ENCODE measurements around the gene OR6K3.

OR6K3 gene

DNA sequence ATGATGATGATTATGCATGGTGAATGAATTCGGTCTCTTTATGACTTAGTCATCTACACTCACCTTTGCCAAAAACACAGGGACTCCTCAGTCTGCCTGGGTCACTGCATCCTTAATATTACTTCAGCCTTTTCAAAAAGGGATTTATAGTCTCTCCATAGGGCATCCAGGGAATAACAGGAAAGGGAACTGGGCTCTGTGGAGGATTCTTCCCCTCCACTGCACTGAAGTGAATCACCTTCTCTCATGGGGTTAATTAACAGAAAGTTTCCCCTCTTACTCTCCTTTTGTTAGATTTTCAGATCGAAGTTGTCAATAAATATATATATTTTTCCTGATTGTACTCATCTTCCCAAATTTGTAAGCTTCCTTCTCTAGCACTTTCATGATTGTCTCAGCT lies at the start of gene OR6K3:
Gene OR6K3 (minus strand): TSS at position 101 of the 400 bp plus-strand sequence. CDS start 2,605 bp downstream, outside the sequence.
- no peak for TF ChIP-seq CTCF (IDR thresholded peaks at IDR 0.05)

DNA sequence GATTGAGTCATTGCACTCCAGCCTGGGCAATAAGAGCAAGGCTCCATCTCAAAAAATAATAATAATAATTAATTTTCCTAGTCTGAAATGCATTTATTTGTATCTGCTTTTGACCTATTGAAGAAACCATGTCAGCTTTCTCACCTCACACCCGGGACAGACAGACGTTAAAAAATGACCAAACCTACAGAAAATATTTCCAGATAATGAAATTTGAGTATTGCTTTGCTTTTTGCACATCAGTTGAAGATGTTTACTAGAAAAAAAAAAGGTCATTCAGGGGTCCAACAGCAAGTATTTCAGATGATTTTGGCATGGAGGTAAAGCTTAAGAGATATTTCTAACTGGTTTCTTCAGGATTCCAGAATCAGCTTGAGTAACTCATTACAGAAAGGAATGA lies 33.9 kb upstream of the OR6K3 start, which contains the start of gene OR6K6:
Gene OR6K6 (plus strand): TSS at position 301 of the 400 bp plus-strand sequence. CDS start 168 bp downstream, outside the sequence.
- no peak for TF ChIP-seq CTCF (IDR thresholded peaks at IDR 0.05)

DNA sequence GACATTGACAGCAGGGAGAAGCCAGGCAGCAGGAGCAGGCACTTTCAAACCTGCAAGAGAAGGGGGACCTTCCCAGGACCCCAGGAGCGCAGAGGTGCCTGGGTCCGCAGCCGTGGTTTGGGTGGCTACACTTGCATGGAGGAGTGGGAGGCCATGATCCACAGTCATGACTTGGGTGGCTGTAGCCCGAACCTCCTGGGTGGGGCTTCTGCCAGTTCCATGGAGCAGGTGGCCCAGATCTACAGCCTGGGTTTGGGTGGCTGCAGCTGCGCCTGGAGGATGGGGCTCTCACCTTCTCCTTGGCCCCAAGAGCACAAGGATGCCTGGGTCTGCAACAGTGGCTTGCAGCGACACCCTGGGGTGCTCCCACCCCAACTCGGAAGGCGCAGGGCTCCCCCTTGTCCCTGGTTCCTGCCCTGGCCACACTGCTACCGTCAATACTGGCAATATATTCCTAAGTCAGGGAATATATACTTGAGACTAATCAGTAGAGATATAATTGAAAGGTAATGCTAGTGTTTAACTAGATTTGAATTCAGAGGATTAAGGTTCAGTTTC lies 31.7 kb upstream of the OR6K3 start:
- TF ChIP-seq CTCF (IDR thresholded peaks at IDR 0.05): no peak

DNA sequence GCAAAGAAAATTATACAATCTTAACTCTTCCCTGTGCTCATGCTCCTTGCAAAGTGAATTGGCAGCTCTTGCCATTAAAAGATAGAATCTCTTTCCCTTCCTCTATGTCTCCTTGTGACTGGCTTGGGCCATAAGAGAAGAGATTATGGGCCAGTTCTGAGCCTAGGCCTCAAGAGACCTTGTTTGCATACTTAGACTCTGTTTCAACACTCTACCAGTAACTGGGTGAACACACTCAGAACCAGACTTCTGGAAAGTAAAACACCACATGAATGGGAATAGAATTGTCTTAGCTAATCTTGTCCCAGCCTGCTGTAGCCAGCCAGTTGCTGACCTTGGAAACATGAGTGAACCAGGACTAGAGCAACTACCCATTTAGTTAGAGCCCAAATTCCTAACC lies 15.3 kb upstream of the OR6K3 start:
- no peak for TF ChIP-seq CTCF (IDR thresholded peaks at IDR 0.05)

- no peak for TF ChIP-seq CTCF (IDR thresholded peaks at IDR 0.05)
These were observed 12.0 kb upstream of the OR6K3 start for GRCh38 chr1:158732524-158732923.

DNA sequence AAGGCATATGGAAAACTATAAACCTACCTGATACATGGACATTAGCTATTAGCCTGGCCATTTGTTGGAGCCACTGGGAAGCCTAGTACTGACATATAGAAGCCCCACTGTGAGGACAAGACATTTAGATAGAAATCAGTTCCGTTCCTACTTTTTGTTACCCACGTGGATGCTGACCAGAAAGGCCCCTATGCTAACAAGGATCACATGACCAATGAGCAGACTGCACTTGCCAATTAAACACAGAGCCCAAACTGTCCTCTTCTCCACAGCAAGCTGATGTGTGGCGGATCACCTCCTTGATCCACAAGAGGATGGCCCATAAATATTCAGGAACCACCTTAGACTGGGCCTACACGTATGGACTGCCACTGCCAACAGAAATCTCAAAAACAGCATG lies 11.2 kb upstream of the OR6K3 start:
- TF ChIP-seq CTCF (IDR thresholded peaks at IDR 0.05): no peak

- no peak for TF ChIP-seq CTCF (IDR thresholded peaks at IDR 0.05)
These were observed 9.9 kb upstream of the OR6K3 start for GRCh38 chr1:158730453-158730852.

Measured in LNCAP (cell line).